ENCODE results near the gene CYB5A.
A peak's percentile ranks its signal among the peaks of the same experiment; 100 is the strongest.
"Not testable (repeated sequence)": the region's sequence is repeated elsewhere in the genome, so short reads cannot be mapped to it uniquely, and the experiment has no call there.

Gene CYB5A, protein sequence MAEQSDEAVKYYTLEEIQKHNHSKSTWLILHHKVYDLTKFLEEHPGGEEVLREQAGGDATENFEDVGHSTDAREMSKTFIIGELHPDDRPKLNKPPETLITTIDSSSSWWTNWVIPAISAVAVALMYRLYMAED

DNA sequence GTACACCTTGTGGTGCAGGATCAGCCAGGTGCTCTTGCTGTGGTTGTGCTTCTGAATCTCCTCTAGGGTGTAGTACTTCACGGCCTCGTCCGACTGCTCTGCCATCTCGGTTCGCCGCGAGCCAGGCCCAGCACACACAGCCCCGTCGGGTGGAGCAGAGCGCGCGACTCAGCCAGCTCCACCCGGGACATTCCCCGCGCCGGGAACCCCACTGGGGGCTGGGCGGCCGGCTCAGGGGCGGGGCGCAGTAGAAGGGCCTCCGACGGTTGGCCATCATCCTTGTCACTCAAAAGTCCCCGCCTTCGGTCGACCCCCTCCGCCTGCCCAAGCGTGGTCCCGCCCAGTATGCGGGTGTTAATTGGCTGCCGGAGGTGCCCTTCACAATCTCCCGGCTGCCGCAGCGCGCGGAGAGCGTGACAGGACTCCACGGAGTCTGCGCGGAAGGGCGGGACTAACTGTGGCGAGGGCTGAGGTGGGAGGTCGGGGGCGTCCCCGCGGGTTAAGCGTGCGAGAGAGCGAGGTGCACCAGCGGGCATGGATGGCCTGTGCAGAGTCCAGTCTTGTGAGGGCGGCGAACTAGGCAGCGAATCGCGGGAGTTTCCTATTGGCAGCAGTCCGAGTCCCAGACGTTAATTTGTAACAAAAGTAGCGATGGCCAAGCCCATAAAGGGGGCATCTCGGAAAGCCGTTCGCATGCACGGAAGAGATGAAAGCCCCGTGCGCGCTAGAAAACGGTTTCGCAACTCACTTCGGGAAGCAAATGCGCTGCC, at the start of gene CYB5A:
Gene CYB5A (minus strand): TSS at position 193 of the 770 bp plus-strand sequence. CDS start 88 bp downstream, at position 105.
- peak; percentile 89 for DNase-seq

DNA sequence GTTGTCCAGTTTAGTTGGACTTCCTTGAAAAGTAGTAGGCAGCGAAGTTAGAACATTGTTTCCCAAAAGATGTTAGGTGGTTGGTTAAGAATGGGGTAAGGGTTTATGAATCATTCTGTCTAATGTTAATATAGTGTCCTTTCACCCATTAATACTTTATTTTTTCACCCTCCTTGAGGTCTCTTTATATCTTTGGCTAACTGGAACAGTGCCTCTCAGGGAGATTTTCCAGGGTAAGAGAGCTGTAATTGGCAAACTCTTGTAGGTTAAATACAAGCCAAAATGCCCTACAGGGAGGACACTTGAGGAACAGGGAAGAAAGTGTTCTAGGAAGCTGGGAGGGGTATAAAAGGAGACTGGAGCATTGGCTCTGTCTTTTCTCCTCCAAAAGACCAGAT, 46.1 kb upstream of the CYB5A start:
- DNase-seq, result no peak

DNA sequence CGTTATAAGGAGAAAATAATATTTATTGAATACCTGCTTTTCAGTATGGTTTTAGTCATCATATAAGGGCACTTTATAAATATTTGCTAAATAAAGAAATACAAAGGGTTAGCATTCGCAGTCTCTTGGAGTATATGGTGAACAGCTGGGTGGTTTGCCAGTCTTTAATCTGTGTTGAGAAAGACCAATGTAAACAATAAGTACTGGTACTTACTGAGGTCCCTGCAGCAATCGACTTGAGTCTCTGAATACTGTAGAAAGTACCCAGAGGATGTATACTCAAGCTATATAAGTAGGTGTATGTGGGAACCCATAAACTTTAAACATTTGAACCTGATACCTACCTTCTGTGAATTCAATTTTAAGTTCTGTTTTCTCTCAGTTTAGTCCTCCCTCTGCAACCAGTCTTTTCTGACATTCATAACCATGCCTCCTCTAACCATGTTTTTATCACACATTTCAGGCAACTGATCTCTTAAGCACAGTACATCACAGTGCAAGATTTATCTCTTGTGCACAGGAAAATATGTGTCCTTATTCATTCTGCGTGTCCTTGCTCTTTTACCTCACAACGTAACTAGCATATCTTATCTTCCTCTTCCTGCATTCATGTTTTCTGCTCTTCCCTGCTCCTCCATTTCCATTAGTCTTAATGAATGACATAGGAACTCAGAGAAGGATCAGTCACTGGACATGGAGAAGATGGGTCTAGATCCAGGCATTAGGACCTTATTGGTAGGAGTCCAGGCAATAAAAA, 45.6 kb upstream of the CYB5A start:
- DNase-seq, result no peak

DNA sequence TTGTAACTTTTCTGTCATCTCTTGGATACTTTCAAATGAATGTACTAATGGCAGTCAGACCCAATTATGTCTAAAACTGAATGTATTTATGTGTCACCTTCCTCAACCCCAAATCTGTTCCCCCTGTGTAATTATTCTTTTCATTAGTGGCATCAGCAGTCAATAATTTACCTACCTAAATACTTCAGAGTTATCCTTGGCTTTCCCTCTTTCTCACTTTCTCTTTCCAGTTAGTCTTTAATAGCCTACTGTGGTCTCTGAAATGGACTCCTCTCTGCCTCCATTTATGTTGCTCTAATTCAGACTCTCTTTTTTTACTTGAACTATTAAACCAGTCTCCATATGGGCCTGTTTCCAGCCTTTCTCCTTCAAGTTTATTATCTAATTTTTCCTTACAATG, 44.9 kb upstream of the CYB5A start:
- no peak for DNase-seq

DNA sequence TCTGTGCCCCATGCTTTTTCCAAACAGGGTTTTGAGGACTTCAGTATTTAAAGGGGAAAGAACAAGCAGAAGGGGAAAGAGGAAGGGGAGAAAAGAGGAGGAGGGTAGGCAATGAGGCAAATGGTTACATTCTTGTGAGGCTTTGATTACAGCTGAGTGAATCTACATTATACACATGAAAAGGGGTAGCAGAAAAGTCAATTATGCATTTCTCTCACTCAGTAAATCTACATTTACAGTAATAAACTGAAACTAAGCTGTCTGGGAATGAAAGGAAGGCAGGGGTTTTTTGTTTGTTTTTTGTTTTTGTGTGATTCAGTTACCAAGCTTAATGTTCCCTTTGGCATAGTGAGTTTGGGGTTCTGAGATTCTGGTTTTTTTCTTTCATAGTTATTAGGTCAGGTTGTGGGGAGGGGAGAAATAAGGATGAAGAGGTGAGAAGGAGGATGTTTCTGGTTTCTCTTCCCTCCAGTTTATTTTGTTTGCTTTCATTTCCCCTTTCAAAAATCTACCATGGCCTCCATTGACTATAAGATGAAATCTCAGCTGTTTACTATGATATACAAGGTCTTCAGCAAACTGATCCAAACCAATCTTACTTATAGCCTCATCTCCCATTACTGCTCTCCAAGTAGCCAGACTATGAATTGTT, 42.6 kb upstream of the CYB5A start:
- no peak for DNase-seq

DNA sequence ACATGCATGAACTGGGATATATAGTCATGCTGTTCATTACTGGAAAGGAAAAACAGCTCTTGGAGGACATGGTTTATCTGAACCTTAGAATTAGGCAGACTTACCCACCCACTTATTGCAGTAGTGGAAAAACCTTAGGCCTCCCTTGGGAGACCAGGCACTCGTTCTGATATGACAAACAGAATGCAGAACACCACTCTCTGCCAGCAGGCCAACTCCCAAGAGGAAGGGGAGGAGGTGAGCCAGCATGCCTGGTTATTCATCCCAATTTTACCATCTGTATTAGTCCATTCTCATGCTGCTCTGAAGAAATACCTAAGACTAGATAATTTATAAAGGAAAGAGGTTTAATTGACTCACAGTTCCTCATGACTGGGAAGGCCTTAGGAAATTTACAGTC, 41.3 kb upstream of the CYB5A start:
- no peak for DNase-seq

DNA sequence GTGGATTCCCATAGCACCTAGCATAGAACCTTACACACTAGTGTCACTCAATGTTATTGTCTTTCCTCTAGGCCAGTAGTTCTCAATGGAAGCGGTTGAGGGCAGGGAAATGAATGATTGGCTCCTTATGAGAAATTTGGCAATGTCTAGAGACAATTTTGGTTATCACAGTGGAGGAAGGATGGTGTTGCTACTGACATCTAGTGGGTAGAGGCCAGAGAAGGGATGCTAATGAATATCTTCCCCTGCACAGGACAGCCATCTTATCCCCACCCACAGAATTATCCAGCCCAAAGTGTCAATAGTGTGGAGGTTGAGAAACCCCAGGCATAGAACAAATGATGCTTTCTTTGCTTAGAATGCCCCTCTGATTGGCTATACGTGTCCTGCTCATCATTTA, 39.6 kb upstream of the CYB5A start:
- DNase-seq, result no peak

DNA sequence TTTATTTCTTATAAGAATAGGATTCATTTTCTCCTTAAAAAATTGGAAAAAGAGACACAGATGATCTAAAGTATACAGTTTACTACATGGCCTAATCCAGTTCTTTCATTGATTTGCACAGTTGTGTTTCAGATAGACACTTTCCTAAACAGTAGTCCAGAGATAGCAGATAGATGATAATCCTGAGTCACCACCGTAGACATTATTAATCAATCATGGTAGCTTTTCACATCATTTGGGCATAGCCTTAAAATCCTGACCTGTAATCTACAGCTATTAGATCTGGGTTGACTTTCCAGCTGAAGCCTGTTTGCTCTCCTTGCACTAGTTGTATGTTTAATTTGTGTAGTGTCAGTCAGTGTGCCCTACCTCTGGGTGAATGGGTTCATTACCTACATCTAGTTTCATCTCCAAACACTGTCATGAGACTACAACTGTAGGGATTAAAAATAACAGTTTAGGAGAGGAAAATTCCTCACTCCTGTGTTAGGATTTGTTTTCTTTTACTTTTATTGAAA, 38.0 kb upstream of the CYB5A start:
- DNase-seq, result no peak

DNA sequence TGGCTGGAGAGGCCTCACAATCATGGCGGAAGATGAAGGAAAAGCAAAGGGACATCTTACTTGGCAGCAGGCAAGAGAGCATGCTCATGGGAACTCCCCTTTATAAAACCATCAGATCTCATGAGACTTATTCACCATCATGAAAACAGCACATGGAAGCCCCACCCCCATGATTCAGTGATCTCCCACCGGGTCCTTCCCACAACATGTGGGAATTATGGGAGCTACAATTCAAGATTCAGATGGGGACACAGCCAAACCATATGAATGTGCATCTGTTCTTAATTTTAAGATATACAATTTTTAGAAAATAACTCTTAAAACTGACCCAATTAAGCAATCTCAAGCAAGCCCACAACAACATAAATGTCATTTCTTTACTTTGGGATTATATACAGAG, 36.4 kb upstream of the CYB5A start:
- DNase-seq, result no peak

DNA sequence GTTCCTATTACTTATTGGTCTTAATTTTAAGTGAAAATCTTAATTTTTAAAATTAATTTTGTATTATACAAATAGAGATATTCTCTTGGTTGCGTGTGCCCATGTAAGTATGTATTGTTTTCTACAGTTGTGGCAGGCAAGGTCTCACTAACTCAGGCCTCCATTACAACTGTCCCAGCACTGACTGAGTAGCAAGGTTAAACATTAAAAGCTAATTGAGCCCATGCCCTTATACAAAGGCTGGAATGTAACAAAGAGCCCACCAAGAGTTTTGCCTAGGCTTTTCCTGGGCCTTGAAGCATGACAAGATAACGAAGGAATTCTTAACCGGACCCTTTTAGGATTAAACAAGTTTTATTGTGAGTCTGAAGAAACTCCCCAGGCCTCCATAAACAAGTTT, 35.0 kb upstream of the CYB5A start:
- DNase-seq, result not testable (repeated sequence)

DNA sequence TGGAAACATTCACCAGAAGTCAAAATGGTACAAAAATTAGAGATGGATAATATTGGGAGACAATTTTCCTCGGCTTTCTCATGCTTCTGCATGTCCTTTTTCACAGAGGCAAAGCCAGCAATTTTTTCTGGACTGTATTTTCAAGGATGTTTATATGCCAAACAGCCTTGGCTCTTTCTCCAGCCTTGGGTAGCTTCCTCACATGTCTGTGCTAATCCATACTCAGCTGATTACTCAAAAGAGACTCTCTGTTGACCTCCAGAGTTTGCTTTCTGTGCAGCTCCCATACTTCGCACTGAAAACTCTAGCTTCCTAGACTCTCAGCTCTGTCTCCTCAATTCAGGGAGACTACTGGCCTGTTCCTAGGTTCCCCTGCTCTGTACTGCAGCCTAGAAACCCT, 34.5 kb upstream of the CYB5A start:
- DNase-seq, result no peak

DNA sequence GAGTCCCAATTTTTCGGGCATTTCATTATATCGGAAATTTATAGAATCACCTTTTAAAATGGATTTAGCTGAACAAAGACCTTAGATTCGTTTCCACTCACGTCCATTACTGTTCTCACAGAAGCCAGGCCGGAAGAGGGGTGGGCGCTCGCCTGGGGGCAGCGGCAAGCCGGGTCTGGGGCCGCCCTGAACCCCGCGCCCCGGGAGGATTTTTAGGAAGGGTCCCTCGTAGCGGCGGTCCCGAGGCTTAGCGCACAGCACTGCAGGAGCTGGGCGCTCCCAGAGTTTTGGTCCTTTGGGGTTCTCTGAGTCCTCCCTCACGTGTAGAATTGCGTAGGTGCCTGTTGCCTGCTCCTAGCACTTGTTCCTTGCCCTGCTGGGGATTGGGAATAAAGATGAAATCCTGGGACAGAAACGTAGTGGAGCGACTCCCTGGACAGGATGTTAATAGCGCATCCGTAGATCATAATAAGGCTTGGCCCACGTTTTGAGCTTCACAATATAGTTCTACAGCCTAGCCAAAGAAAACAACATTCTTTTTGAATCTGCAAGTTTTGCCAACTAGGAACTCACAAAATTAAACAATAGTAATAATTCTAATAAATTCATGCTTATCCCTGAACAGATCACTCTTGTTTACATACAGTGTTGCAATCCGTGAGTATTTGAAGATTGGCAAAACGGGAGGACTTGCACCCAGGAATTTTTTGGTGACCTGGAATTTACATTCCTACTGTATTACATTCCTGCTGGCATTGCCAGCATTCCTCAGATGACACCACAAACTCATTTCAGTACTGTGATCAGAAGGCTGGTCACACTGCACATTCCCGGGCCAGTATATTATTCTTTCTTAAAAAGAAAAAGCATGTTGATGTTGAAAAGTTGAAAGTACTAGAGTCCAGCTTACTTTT, 24.8 kb upstream of the CYB5A start:
- DNase-seq, result no peak

DNA sequence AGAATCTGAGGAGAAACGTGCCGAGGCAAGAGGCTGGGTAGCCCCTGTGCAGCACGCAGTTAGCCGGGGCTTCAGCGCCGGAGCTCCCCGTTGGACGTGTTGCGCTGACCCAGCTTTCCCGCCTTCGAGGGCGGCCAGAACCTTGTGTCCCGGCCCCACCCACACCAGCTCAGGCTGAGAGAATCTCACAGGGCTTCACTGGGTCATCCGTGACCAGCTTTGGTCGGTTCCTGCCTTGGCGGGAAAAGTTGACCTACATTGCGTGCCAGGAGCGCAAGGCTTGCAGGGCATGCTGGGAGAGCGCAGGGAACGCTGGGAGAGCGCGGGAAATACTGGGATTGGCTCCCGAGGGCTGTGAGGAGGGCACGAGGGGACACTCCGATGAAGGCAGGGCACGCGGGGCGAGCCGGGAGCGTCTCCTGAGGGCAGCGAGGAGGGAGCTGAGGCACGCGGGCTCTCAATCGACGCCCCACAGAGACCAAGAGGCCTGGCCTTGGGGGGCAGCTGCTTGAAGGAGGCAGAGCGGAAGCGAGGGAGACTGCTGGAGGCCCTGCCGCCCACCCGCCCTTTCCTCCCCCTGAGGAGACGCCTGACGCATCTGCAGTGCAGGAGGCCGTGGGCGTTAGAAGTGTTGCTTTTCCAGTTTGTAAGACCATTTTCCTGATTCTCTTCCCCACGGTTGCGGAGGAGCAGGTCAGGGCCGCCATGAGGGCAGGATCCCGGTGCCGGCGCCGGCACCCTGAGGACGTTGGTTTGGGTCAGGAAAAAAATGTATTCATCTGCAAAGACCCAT, 23.9 kb upstream of the CYB5A start, which contains the start of gene C18orf63:
Gene C18orf63 (plus strand): TSS at position 376 of the 793 bp plus-strand sequence. CDS start 2,027 bp downstream, outside the sequence.
- DNase-seq, result no peak

DNA sequence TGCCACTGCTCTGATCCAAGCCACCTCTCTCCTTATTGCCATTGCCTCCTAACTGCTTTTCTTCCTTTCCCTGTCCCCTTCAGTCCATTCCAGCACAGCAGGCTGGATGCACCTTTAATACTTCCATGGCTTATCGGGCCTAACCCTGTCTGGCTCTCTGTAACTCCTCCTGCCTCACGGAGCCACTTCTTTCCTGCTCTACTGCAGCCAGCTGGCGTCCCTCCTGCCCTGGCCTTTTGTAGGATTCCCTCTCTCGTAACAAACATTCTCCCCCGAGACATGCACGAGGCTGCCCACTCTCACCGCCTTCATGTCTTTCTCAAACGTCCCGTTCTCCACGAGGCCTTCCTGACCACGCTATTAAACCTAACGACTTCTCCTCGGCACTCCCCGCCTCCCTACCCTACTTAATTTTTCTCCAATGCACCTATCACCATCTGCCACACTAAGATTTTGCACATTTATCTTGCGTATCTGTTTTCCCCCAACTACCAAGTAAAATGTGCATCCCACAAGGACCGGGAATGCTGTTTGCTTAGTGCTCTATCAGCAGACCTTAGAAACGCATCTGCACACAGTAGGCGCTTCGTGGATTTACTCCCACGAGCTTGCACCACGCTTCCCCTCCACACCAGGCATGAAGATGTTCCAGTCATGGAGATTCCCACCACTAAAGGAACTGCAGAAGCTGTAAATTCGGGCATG, 23.1 kb upstream of the CYB5A start:
- no peak for DNase-seq

DNA sequence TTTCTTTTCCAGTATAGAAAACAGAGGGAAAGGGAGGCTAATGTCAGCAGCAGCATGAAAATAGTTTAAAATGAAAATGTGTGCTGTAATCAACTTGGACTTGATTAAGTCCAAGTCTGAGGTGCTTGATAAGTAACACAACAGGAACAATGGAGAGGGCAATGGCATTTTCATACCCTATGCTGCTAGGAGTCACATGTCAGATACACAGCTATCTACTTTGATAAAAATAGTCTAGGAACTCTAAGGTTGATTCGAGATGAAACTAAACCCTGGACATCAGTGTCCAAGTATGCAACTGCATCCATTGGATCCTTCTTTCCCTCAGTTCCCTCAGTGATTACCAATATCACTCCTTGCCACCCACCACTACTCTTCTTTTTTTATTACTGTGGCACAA, 19.2 kb upstream of the CYB5A start:
- DNase-seq, result no peak

DNA sequence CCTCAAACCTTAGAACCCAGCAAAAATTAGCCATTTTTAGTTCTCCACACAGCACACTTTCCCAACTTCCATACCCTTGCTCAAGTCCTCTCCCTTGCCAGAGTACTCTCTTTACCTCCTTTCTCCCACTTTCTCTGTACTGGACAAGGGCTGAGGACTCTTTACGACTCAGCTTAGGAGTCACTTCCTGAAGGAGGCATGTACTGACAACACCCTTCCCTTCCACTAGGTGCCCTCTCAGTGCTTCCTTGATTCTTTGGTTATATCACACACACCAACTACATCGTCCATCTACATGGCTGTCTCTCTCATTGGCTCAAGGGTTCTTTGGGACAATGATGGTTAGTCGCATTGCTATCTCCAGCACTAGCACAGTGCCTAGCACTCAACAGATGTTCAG, 18.6 kb upstream of the CYB5A start:
- no peak for DNase-seq

DNA sequence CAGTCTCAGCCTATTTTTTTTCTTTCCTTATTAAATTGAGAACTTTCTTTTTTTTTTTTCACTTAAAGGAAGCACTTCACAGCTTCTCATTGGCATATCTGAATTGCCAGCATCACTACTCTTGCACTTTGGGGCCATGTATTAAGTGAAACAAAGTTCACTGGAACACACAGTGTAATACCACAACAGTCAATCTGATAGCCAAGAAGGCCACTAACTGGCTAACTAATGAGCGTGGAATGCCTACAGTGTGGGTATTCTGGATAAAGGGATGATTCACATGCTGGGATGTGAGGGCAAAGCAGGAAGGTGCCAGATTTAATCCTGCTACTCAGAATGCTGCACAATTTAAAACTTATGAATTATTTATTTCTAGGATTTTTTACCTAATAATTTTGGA, 12.2 kb upstream of the CYB5A start:
- no peak for DNase-seq

DNA sequence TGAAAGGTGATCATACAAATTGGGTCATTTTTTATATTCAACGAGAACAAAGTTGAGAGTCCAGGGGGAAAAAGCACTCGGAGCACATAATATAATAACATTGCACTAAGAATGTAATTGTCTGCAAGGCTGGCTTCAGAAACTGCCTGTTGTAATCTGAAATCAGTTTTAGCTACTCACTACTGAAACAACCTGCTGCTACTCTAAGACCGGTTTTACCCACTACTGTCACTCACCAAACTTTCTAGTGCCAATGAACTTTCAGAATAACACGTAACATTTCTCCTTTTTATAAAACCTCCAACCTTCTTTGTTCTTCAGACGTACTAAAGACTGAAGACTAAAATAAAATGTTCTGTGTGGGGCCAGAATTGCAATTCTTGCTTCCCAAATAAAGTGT, 11.5 kb upstream of the CYB5A start:
- no peak for DNase-seq

DNA sequence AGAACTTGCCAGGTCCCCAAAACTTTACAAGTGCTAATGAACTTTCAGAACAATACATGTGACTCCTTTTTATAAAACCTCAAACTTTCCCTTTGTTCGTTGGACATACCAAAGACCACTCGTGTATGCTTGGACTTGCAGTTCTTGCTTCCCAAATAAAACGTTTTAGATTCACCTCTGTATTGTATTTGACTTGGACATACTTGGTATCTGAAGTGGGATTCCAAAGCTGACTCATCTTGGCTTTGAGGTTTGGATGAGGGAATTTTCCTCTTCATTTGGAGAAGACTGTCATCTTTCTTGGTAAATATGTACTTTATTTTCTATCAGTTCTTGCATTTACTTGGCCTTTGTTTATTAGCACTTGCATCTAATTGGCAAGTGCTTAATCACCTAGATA, 8.0 kb upstream of the CYB5A start:
- DNase-seq, result no peak

DNA sequence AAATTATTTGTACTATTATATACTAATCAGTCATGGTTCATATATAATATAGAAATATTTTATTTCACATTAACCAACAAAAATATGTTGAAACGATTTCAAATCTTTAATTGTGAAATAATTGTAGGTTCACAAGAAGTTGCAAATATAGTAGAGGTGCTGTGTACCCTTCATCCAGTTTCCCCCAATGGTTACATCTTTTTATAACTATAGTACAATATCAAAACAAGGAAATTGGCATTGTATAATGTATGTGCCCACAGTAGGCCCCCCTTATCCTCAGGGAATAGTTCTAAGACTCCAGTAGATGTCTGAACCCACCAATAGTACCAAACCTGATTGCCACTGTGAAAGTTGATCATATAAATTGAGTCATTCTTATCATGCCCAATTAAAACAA, 7.4 kb upstream of the CYB5A start:
- no peak for DNase-seq

DNA sequence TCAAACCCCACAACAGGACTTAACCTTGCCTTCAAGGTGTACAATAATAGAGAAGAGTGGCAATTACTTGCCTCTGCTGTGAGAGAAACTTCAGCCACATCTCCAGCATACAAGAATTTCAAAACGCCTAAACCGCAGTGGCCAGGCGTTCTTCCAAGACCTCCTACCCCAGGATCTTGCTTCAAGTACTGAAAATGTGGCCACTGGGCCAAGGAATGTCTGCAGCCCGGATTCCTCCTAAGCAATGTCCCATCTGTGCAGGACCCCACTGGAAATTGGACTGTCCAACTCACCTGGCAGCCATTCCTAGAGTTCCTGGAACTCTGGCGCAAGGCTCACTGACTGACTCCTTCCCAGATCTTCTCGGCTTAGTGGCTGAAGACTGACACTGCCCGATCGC, 2.8 kb upstream of the CYB5A start:
- DNase-seq, result no peak
